Uterus (tissue), 4 donors: ENCODE data around the gene ICAM4. TPM values are rescaled to one million over a fixed set of nuclear protein-coding genes. Genes with fewer than 3 reads are reported as not detected.

Source experiments
- DNase-seq, 2 donors: peaks; one replicate each; pipeline ENCODE4 v3.0.0-alpha.2; 2019 to 2020
- H3K27ac ChIP-seq, 2 donors: fragments of 200-600 bp; sonication (generic); 1 replicate in 1 of 2; 2 replicates in 1 of 2; pipeline ENCODE4 v1.5.1; 2016 to 2018
- H3K27me3 ChIP-seq, 2 donors: fragments of 200-600 bp; sonication (generic); one replicate each; pipeline ENCODE4 v1.5.1; 2018 to 2019; ENCODE audit warnings: control low read depth in 1 of 2
- H3K36me3 ChIP-seq, 2 donors: fragments of 200-600 bp; sonication (generic); one replicate each; pipeline ENCODE4 v1.5.1; 2019; ENCODE audit warnings: control low read depth in 1 of 2
- H3K4me1 ChIP-seq, 2 donors: fragments of 200-600 bp; sonication (generic); one replicate each; pipeline ENCODE4 v1.5.1; 2018 to 2019; ENCODE audit warnings: control low read depth in 1 of 2
- H3K4me3 ChIP-seq, 2 donors: fragments of 200-600 bp; sonication (generic); 1 replicate in 1 of 2; 2 replicates in 1 of 2; pipeline ENCODE4 v1.5.1; 2018 to 2019; ENCODE audit warnings: mild to moderate bottlenecking in 1 of 2
- H3K9me3 ChIP-seq, 2 donors: fragments of 200-600 bp; sonication (generic); one replicate each; pipeline ENCODE4 v1.5.1; 2019; ENCODE audit warnings: control low read depth in 1 of 2
- POLR2A ChIP-seq, 2 donors: fragments of 450-650 bp; IDR thresholded peaks; one replicate each; pipeline ENCODE4 v1.6.1; 2016; ENCODE audit warnings: antibody characterized with exemption in 2 of 2, mild to moderate bottlenecking in 1 of 2, moderate library complexity in 1 of 2
- intact Hi-C: fragments of 100-400 bp; cut with DNase I; formaldehyde crosslinking; loops from one replicate; pipeline ENCODE4 v1.15.1; 2023; ENCODE audit warnings: low total_unique reads
- total RNA-seq, 4 donors: library from RNA; depleted of rRNA in 3 of 4; stranded (reverse); fragments of >200 nt in 3 of 4; gene quantifications; one replicate each; pipeline versions ENCODE4 v1.1.0 to v1.2.4, GENCODE V29; 2014 to 2023
- TF ChIP-seq, protein P1 (sequence below), 4 experiments: fragments of 200-600 bp in 2 of 4; fragments of 450-650 bp in 2 of 4; sonication (generic) in 2 of 4; IDR thresholded peaks; one replicate each; pipeline ENCODE4 v1.5.1; 2016 to 2019; ENCODE audit warnings: antibody characterized with exemption in 4 of 4, mild to moderate bottlenecking in 2 of 4, moderate library complexity in 1 of 4
- donor health status: DM: yes; HTN: yes; CAD: no.

ICAM4 gene
- total RNA-seq, 4 donors from 2014 or later, result 0.41 TPM; not detected in 3

GRCh38 chr19:10305139-10305806 is 18.5 kb downstream of the ICAM4 start:
- intact Hi-C loops, result no loop called here
- DNase-seq, result no peak
- TF ChIP-seq POLR2A (IDR thresholded peaks at IDR 0.05), result no peak
- TF ChIP-seq, protein P1, sequence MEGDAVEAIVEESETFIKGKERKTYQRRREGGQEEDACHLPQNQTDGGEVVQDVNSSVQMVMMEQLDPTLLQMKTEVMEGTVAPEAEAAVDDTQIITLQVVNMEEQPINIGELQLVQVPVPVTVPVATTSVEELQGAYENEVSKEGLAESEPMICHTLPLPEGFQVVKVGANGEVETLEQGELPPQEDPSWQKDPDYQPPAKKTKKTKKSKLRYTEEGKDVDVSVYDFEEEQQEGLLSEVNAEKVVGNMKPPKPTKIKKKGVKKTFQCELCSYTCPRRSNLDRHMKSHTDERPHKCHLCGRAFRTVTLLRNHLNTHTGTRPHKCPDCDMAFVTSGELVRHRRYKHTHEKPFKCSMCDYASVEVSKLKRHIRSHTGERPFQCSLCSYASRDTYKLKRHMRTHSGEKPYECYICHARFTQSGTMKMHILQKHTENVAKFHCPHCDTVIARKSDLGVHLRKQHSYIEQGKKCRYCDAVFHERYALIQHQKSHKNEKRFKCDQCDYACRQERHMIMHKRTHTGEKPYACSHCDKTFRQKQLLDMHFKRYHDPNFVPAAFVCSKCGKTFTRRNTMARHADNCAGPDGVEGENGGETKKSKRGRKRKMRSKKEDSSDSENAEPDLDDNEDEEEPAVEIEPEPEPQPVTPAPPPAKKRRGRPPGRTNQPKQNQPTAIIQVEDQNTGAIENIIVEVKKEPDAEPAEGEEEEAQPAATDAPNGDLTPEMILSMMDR (IDR thresholded peaks at IDR 0.05), result no peak
- Histone ChIP-seq H3K9me3 (no peaks in the 10 kb centered on the region), H3K4me1 (no peaks in the 10 kb centered on the region), H3K27me3 (no peaks in the 10 kb centered on the region), H3K4me3 (no peak overlapping the region), H3K36me3 (no peaks in the 10 kb centered on the region), H3K27ac (no peak overlapping the region)

- H3K9me3 ChIP-seq, result no peaks in the 10 kb centered on the region
- TF ChIP-seq, protein P1 (IDR thresholded peaks at IDR 0.05), result no peak
- no peak for TF ChIP-seq POLR2A (IDR thresholded peaks at IDR 0.05)
- intact Hi-C loops, result no loop called here
- no peaks in the 10 kb centered on the region for H3K36me3 ChIP-seq
- no peak for DNase-seq
- no peaks in the 10 kb centered on the region for H3K4me1 ChIP-seq
- H3K4me3 ChIP-seq, result no peak overlapping the region
- H3K27ac ChIP-seq, result no peak overlapping the region
- H3K27me3 ChIP-seq, result no peaks in the 10 kb centered on the region
Measured at GRCh38 chr19:10306327-10306726, 19.6 kb downstream of the ICAM4 start.

- Histone ChIP-seq H3K4me3 (no peak within 1 kb of the TSS), H3K36me3 (no peaks in the 10 kb centered on the region), H3K4me1 (no peaks in the 10 kb centered on the region), H3K9me3 (no peaks in the 10 kb centered on the region), H3K27ac (no peak within 1 kb of the TSS), H3K27me3 (no peaks in the 10 kb centered on the region)
- DNase-seq, result no peak
- TF ChIP-seq POLR2A (IDR thresholded peaks at IDR 0.05), result no peak
- TF ChIP-seq, protein P1 (IDR thresholded peaks at IDR 0.05), result no peak
- intact Hi-C loops, result no loop called here
Measured at GRCh38 chr19:10309423-10309822, 22.7 kb downstream of the ICAM4 start, which contains the start of gene ZGLP1. ZGLP1 (minus strand) TSS chr19:10309815.

DNA sequence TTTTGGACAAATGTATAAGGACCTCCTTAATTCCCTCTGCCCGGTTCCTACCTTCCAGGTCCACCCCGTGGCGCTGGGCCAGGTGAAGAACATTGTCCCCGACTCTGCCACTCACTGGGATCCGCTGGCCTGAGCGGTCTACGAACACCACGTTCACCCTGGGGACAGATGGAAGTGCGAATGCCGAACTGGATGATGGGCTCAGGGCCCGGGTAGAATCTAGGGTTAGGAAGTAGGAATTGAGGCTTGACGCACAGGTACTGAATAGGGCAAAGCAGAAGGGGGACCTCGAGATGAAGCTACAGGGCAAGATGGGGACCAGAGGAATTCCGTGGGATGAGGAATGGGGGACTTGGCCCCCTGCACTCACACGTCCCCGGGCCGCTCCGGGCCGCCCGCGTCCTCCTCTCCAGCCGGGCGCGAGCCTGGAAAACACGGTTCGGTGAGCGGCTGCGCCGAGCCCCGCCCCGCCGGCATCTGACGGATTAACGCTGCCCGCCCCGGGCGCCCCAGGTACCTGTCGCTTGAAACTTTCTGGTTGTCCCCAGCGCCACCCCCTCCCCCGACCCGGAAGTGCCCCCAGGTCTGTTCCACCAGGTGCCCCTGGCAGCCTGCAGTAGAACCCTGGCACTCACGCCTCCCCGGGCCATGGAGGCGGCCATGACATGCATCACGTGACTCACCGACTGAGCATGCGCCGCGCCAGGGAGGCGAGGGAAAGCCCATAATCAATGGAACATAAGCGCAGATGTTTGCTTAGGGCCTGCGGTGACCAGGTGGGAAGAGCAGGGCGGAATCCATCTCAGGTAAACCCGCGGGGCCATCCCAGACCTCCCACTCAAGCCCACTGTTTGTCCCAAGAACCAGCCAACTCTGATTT is 28.8 kb downstream of the ICAM4 start, which contains the start of gene FDX2:
FDX2 (minus strand) TSS at position 681 of the 880 bp plus-strand sequence; CDS start at position 662, 19 bp downstream.
- Histone ChIP-seq H3K36me3 (no peaks in the 10 kb centered on the region), H3K4me1 (peaks cover 0 to 9% of the 10 kb centered on the region in 2 donors), H3K27me3 (no peaks in the 10 kb centered on the region), H3K27ac (peak within 1 kb of the TSS; percentile 15 to 71), H3K9me3 (no peaks in the 10 kb centered on the region), H3K4me3 (peak within 1 kb of the TSS; percentile 73 to 85)
- intact Hi-C loops, result no loop called here
- peak; percentile 78 to 85 for DNase-seq
- no peak for TF ChIP-seq POLR2A (IDR thresholded peaks at IDR 0.05)
- TF ChIP-seq, protein P1 (IDR thresholded peaks at IDR 0.05), result no peak
